Activated naive CD8-positive, alpha-beta T cell treated with anti-CD3 and anti-CD28 coated beads for 36 hours (primary cell): ENCODE results near the gene BMAL1. TPM values are rescaled to one million over a fixed set of nuclear protein-coding genes. Genes with fewer than 3 reads are reported as not detected.
A peak's percentile ranks its signal among the peaks of the same experiment; 100 is the strongest.

Experiments
- DNase-seq: peaks from one replicate; pipeline ENCODE4 v3.0.0; 2021
- H3K27ac Mint-ChIP-seq: one replicate; pipeline ENCODE4 v1.8.0; 2022; ENCODE audit warnings: mild to moderate bottlenecking, moderate library complexity, mixed read lengths
- H3K27me3 Mint-ChIP-seq: one replicate; pipeline ENCODE4 v1.8.0; 2022; ENCODE audit warnings: mild to moderate bottlenecking, mixed read lengths
- H3K36me3 Mint-ChIP-seq: one replicate; pipeline ENCODE4 v1.8.0; 2021; ENCODE audit warnings: mild to moderate bottlenecking, mixed read lengths
- H3K4me1 Mint-ChIP-seq: one replicate; pipeline ENCODE4 v1.8.0; 2021; ENCODE audit warnings: mixed read lengths
- H3K4me3 Mint-ChIP-seq: one replicate; pipeline ENCODE4 v1.8.0; 2022; ENCODE audit warnings: mild to moderate bottlenecking, moderate library complexity, mixed read lengths
- H3K9me3 Mint-ChIP-seq: one replicate; pipeline ENCODE4 v1.8.0; 2022; ENCODE audit warnings: mixed read lengths
- total RNA-seq, 2 experiments: library from RNA; stranded (reverse); gene quantifications; one replicate each; pipeline ENCODE4 v1.2.3, GENCODE V29; 2021

Gene BMAL1
- total RNA-seq, 2 experiments from 2014 or later = 12.2 to 13.6 TPM

GRCh38 chr11:13294178-13294577 lies 16.6 kb downstream of the BMAL1 start:
- Mint-ChIP-seq H3K36me3 (peaks cover 9% of the 10 kb centered on the region), H3K27ac (peak overlapping the region; percentile 32), H3K4me1 (peaks cover 68% of the 10 kb centered on the region), H3K27me3 (no peaks in the 10 kb centered on the region), H3K4me3 (no peak overlapping the region), H3K9me3 (peaks cover 1% of the 10 kb centered on the region)
- no peak for DNase-seq

- peaks cover 67% of the 10 kb centered on the region for H3K4me1 Mint-ChIP-seq
- no peak overlapping the region for H3K4me3 Mint-ChIP-seq
- DNase-seq = no peak
- no peak overlapping the region for H3K27ac Mint-ChIP-seq
- peaks cover 5% of the 10 kb centered on the region for H3K36me3 Mint-ChIP-seq
- H3K27me3 Mint-ChIP-seq = no peaks in the 10 kb centered on the region
- no peaks in the 10 kb centered on the region for H3K9me3 Mint-ChIP-seq
These were observed 17.4 kb downstream of the BMAL1 start for GRCh38 chr11:13294771-13295579.

GRCh38 chr11:13297308-13297916 lies 19.8 kb downstream of the BMAL1 start:
- no peaks in the 10 kb centered on the region for H3K9me3 Mint-ChIP-seq
- H3K4me3 Mint-ChIP-seq = no peak overlapping the region
- H3K4me1 Mint-ChIP-seq = peaks cover 75% of the 10 kb centered on the region
- DNase-seq = no peak
- peaks cover 3% of the 10 kb centered on the region for H3K36me3 Mint-ChIP-seq
- H3K27ac Mint-ChIP-seq = peak overlapping the region; percentile 28
- no peaks in the 10 kb centered on the region for H3K27me3 Mint-ChIP-seq

- Mint-ChIP-seq H3K9me3 (no peaks in the 10 kb centered on the region), H3K36me3 (peaks cover 2% of the 10 kb centered on the region), H3K27ac (peak overlapping the region; percentile 40), H3K4me1 (peaks cover 78% of the 10 kb centered on the region), H3K27me3 (no peaks in the 10 kb centered on the region), H3K4me3 (no peak overlapping the region)
- no peak for DNase-seq
These were observed 20.3 kb downstream of the BMAL1 start for GRCh38 chr11:13297917-13298356.

GRCh38 chr11:13298765-13299164 lies 21.2 kb downstream of the BMAL1 start:
- no peaks in the 10 kb centered on the region for H3K27me3 Mint-ChIP-seq
- peaks cover 10% of the 10 kb centered on the region for H3K36me3 Mint-ChIP-seq
- H3K9me3 Mint-ChIP-seq = peaks cover 3% of the 10 kb centered on the region
- peaks cover 82% of the 10 kb centered on the region for H3K4me1 Mint-ChIP-seq
- DNase-seq = no peak
- H3K4me3 Mint-ChIP-seq = no peak overlapping the region
- no peak overlapping the region for H3K27ac Mint-ChIP-seq

GRCh38 chr11:13301522-13301921 lies 23.9 kb downstream of the BMAL1 start:
- no peak for DNase-seq
- no peak overlapping the region for H3K4me3 Mint-ChIP-seq
- H3K4me1 Mint-ChIP-seq = peaks cover 62% of the 10 kb centered on the region
- no peak overlapping the region for H3K27ac Mint-ChIP-seq
- peaks cover 15% of the 10 kb centered on the region for H3K36me3 Mint-ChIP-seq
- peaks cover 7% of the 10 kb centered on the region for H3K9me3 Mint-ChIP-seq
- no peaks in the 10 kb centered on the region for H3K27me3 Mint-ChIP-seq

GRCh38 chr11:13302420-13302958 lies 24.9 kb downstream of the BMAL1 start:
- Mint-ChIP-seq H3K4me3 (no peak overlapping the region), H3K27me3 (no peaks in the 10 kb centered on the region), H3K27ac (no peak overlapping the region), H3K36me3 (peaks cover 15% of the 10 kb centered on the region), H3K9me3 (peaks cover 7% of the 10 kb centered on the region), H3K4me1 (peaks cover 55% of the 10 kb centered on the region)
- DNase-seq = no peak

- Mint-ChIP-seq H3K9me3 (peaks cover 7% of the 10 kb centered on the region), H3K4me3 (no peak overlapping the region), H3K27me3 (no peaks in the 10 kb centered on the region), H3K36me3 (peaks cover 13% of the 10 kb centered on the region), H3K4me1 (peaks cover 43% of the 10 kb centered on the region), H3K27ac (peak overlapping the region; percentile 73)
- no peak for DNase-seq
These were observed 26.4 kb downstream of the BMAL1 start for GRCh38 chr11:13303668-13304649.

GRCh38 chr11:13304655-13305335 lies 27.2 kb downstream of the BMAL1 start:
- no peaks in the 10 kb centered on the region for H3K27me3 Mint-ChIP-seq
- H3K4me1 Mint-ChIP-seq = peaks cover 40% of the 10 kb centered on the region

GRCh38 chr11:13308704-13309103 lies 31.1 kb downstream of the BMAL1 start:
- DNase-seq = no peak
- H3K4me3 Mint-ChIP-seq = no peak overlapping the region
- H3K27me3 Mint-ChIP-seq = no peaks in the 10 kb centered on the region
- H3K9me3 Mint-ChIP-seq = peaks cover 5% of the 10 kb centered on the region
- peaks cover 22% of the 10 kb centered on the region for H3K4me1 Mint-ChIP-seq
- peaks cover 29% of the 10 kb centered on the region for H3K36me3 Mint-ChIP-seq
- H3K27ac Mint-ChIP-seq = no peak overlapping the region

More at GRCh38 chr11:13304655-13305335, 27.2 kb downstream of the BMAL1 start:
- H3K36me3 Mint-ChIP-seq = peaks cover 13% of the 10 kb centered on the region
- H3K27ac Mint-ChIP-seq = no peak overlapping the region
- DNase-seq = no peak
- no peak overlapping the region for H3K4me3 Mint-ChIP-seq
- H3K9me3 Mint-ChIP-seq = peaks cover 7% of the 10 kb centered on the region

GRCh38 chr11:13309156-13309555 lies 31.6 kb downstream of the BMAL1 start:
- H3K27ac Mint-ChIP-seq = no peak overlapping the region
- DNase-seq = no peak
- peaks cover under 1% of the 10 kb centered on the region for H3K9me3 Mint-ChIP-seq
- no peak overlapping the region for H3K4me3 Mint-ChIP-seq
- H3K4me1 Mint-ChIP-seq = peaks cover 22% of the 10 kb centered on the region
- H3K36me3 Mint-ChIP-seq = peaks cover 28% of the 10 kb centered on the region
- H3K27me3 Mint-ChIP-seq = no peaks in the 10 kb centered on the region

- Mint-ChIP-seq H3K4me3 (no peak overlapping the region), H3K4me1 (peaks cover 23% of the 10 kb centered on the region), H3K9me3 (no peaks in the 10 kb centered on the region), H3K27me3 (no peaks in the 10 kb centered on the region), H3K36me3 (peaks cover 26% of the 10 kb centered on the region), H3K27ac (no peak overlapping the region)
- no peak for DNase-seq
These were observed 32.9 kb downstream of the BMAL1 start for GRCh38 chr11:13310443-13310842.

GRCh38 chr11:13311570-13311969 lies 34.0 kb downstream of the BMAL1 start:
- Mint-ChIP-seq H3K9me3 (no peaks in the 10 kb centered on the region), H3K4me1 (peaks cover 30% of the 10 kb centered on the region), H3K27ac (no peak overlapping the region), H3K4me3 (no peak overlapping the region), H3K36me3 (peaks cover 30% of the 10 kb centered on the region), H3K27me3 (no peaks in the 10 kb centered on the region)
- no peak for DNase-seq
